ENCODE data around the gene XG.

The XG gene

DNA sequence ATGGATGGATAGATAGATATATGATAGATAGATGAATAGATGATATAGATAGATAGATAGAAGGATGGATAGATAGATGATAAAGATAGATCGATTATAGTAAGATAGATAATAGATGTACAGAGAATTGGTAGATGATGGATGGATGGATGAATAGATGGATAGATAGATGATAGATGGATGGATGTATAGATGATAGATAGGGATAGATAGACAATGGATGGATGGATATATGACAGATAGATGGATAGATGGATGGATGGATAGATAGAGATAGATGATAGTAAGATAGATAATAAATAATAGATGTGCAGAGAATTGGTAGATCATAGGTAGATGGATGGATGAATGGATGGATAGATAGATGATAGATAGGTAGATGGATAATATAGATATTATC, 89.1 kb downstream of the XG start:
- H3K9ac ChIP-seq (ENCODE audit: low read length in 2 of 2), result no peak overlapping the region
- peaks cover 0 to 3% of the 10 kb centered on the region in 2 donors for H3K9me3 ChIP-seq (ENCODE audit: control insufficient read depth in 2 of 2, low read length in 2 of 2)
- no peak overlapping the region for H3K4me3 ChIP-seq (ENCODE audit: low read length in 2 of 2)
- no peaks in the 10 kb centered on the region for H3K36me3 ChIP-seq (ENCODE audit: control insufficient read depth in 2 of 2, insufficient read depth in 2 of 2, low read length in 2 of 2)
- no peaks in the 10 kb centered on the region for H3K4me1 ChIP-seq (ENCODE audit: control insufficient read depth, insufficient read depth, low read length)
- no peak overlapping the region for H3K27ac ChIP-seq (ENCODE audit: low read length)
- no peaks in the 10 kb centered on the region for H3K27me3 ChIP-seq (ENCODE audit: control insufficient read depth in 1 of 2, insufficient read depth in 2 of 2, low read length in 2 of 2)

GRCh38 chrX:2841537-2841936, 89.7 kb downstream of the XG start:
- Histone ChIP-seq H3K36me3 (ENCODE audit: control insufficient read depth in 2 of 2, insufficient read depth in 2 of 2, low read length in 2 of 2) (no peaks in the 10 kb centered on the region), H3K9ac (ENCODE audit: low read length in 2 of 2) (no peak overlapping the region), H3K9me3 (ENCODE audit: control insufficient read depth in 2 of 2, low read length in 2 of 2) (peaks cover 0 to 3% of the 10 kb centered on the region in 2 donors), H3K4me1 (ENCODE audit: control insufficient read depth, insufficient read depth, low read length) (no peaks in the 10 kb centered on the region), H3K27me3 (ENCODE audit: control insufficient read depth in 1 of 2, insufficient read depth in 2 of 2, low read length in 2 of 2) (no peaks in the 10 kb centered on the region), H3K4me3 (ENCODE audit: low read length in 2 of 2) (no peak overlapping the region), H3K27ac (ENCODE audit: low read length) (no peak overlapping the region)

DNA sequence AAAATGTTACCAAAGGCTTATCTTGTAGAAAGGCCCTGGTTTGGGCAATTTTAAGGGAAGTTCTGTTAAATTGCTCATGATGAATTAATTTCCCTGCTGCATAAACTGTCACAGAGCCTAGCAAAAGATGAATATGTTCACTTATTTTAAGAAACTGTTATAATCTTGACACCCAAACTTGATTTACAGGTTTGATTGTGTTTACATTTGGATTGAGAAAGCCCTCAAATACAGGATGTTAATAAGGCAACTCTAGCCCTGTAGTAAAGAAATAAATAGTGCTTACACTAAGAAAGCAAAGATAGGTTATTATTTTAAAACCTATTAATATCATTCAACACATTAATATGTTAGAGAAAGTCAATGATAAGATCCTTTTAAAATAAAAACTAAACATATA, 95.2 kb downstream of the XG start:
- Histone ChIP-seq H3K4me3 (ENCODE audit: low read length in 2 of 2) (no peak overlapping the region), H3K9ac (ENCODE audit: low read length in 2 of 2) (no peak overlapping the region)

GRCh38 chrX:2848871-2849301, 97.0 kb downstream of the XG start:
- Histone ChIP-seq H3K4me3 (ENCODE audit: low read length in 2 of 2) (peak overlapping the region in 1 of 2 donors; percentile 23), H3K4me1 (ENCODE audit: control insufficient read depth, insufficient read depth, low read length) (no peaks in the 10 kb centered on the region), H3K36me3 (ENCODE audit: control insufficient read depth in 2 of 2, insufficient read depth in 2 of 2, low read length in 2 of 2) (no peaks in the 10 kb centered on the region), H3K9ac (ENCODE audit: low read length in 2 of 2) (no peak overlapping the region), H3K27ac (ENCODE audit: low read length) (no peak overlapping the region), H3K27me3 (ENCODE audit: control insufficient read depth in 1 of 2, insufficient read depth in 2 of 2, low read length in 2 of 2) (no peaks in the 10 kb centered on the region), H3K9me3 (ENCODE audit: control insufficient read depth in 2 of 2, low read length in 2 of 2) (no peaks in the 10 kb centered on the region)

More for the DNA sequence above, 95.2 kb downstream of the XG start:
- Histone ChIP-seq H3K27me3 (ENCODE audit: control insufficient read depth in 1 of 2, insufficient read depth in 2 of 2, low read length in 2 of 2) (no peaks in the 10 kb centered on the region), H3K36me3 (ENCODE audit: control insufficient read depth in 2 of 2, insufficient read depth in 2 of 2, low read length in 2 of 2) (no peaks in the 10 kb centered on the region), H3K4me1 (ENCODE audit: control insufficient read depth, insufficient read depth, low read length) (no peaks in the 10 kb centered on the region), H3K9me3 (ENCODE audit: control insufficient read depth in 2 of 2, low read length in 2 of 2) (no peaks in the 10 kb centered on the region), H3K27ac (ENCODE audit: low read length) (no peak overlapping the region)

GRCh38 chrX:2854918-2855317, 103.1 kb downstream of the XG start:
- H3K27me3 ChIP-seq (ENCODE audit: control insufficient read depth in 1 of 2, insufficient read depth in 2 of 2, low read length in 2 of 2), result no peaks in the 10 kb centered on the region
- no peaks in the 10 kb centered on the region for H3K9me3 ChIP-seq (ENCODE audit: control insufficient read depth in 2 of 2, low read length in 2 of 2)
- no peak overlapping the region for H3K4me3 ChIP-seq (ENCODE audit: low read length in 2 of 2)
- H3K36me3 ChIP-seq (ENCODE audit: control insufficient read depth in 2 of 2, insufficient read depth in 2 of 2, low read length in 2 of 2), result no peaks in the 10 kb centered on the region
- no peak overlapping the region for H3K9ac ChIP-seq (ENCODE audit: low read length in 2 of 2)
- H3K4me1 ChIP-seq (ENCODE audit: control insufficient read depth, insufficient read depth, low read length), result no peaks in the 10 kb centered on the region
- no peak overlapping the region for H3K27ac ChIP-seq (ENCODE audit: low read length)

- H3K27me3 ChIP-seq (ENCODE audit: control insufficient read depth in 1 of 2, insufficient read depth in 2 of 2, low read length in 2 of 2), result no peaks in the 10 kb centered on the region
- no peak overlapping the region for H3K9ac ChIP-seq (ENCODE audit: low read length in 2 of 2)
- H3K27ac ChIP-seq (ENCODE audit: low read length), result no peak overlapping the region
- H3K4me3 ChIP-seq (ENCODE audit: low read length in 2 of 2), result no peak overlapping the region
- H3K36me3 ChIP-seq (ENCODE audit: control insufficient read depth in 2 of 2, insufficient read depth in 2 of 2, low read length in 2 of 2), result no peaks in the 10 kb centered on the region
- no peaks in the 10 kb centered on the region for H3K4me1 ChIP-seq (ENCODE audit: control insufficient read depth, insufficient read depth, low read length)
- no peaks in the 10 kb centered on the region for H3K9me3 ChIP-seq (ENCODE audit: control insufficient read depth in 2 of 2, low read length in 2 of 2)
Observed at GRCh38 chrX:2855761-2856160, 103.9 kb downstream of the XG start.

GRCh38 chrX:2857566-2857965, 105.7 kb downstream of the XG start:
- H3K9me3 ChIP-seq (ENCODE audit: control insufficient read depth in 2 of 2, low read length in 2 of 2), result no peaks in the 10 kb centered on the region
- no peak overlapping the region for H3K4me3 ChIP-seq (ENCODE audit: low read length in 2 of 2)
- no peaks in the 10 kb centered on the region for H3K4me1 ChIP-seq (ENCODE audit: control insufficient read depth, insufficient read depth, low read length)
- no peaks in the 10 kb centered on the region for H3K36me3 ChIP-seq (ENCODE audit: control insufficient read depth in 2 of 2, insufficient read depth in 2 of 2, low read length in 2 of 2)
- H3K9ac ChIP-seq (ENCODE audit: low read length in 2 of 2), result no peak overlapping the region
- H3K27ac ChIP-seq (ENCODE audit: low read length), result no peak overlapping the region
- H3K27me3 ChIP-seq (ENCODE audit: control insufficient read depth in 1 of 2, insufficient read depth in 2 of 2, low read length in 2 of 2), result no peaks in the 10 kb centered on the region

DNA sequence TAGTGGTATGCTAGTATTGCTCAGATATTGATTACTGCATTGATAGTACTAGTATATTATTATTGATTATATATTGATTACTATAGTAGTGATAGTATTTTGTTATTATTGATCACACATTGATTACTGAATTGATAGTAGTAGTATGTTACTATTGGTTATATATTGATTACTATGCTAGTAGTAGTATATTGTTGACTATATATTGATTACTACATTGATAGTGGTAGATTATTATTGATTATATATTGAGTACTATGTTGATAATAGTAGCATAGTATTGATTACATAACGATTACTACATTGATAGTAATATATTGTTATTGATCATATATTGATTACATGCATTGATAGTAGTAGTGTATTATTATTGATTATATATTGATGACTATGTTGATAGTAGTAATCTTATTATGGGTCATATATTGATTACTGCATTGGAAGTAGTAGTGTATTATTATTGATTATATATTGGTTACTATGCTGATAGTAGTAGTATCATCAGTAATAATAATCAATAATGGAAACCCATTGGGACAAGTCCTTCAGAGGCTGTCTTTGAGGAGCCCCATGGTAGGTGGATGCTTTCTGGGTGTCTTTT, 107.5 kb downstream of the XG start:
- Histone ChIP-seq H3K4me3 (ENCODE audit: low read length in 2 of 2) (no peak overlapping the region), H3K27ac (ENCODE audit: low read length) (no peak overlapping the region), H3K9me3 (ENCODE audit: control insufficient read depth in 2 of 2, low read length in 2 of 2) (no peaks in the 10 kb centered on the region), H3K27me3 (ENCODE audit: control insufficient read depth in 1 of 2, insufficient read depth in 2 of 2, low read length in 2 of 2) (no peaks in the 10 kb centered on the region), H3K9ac (ENCODE audit: low read length in 2 of 2) (no peak overlapping the region), H3K4me1 (ENCODE audit: control insufficient read depth, insufficient read depth, low read length) (no peaks in the 10 kb centered on the region), H3K36me3 (ENCODE audit: control insufficient read depth in 2 of 2, insufficient read depth in 2 of 2, low read length in 2 of 2) (no peaks in the 10 kb centered on the region)

GRCh38 chrX:2862404-2862803, 110.6 kb downstream of the XG start:
- Histone ChIP-seq H3K27ac (ENCODE audit: low read length) (no peak overlapping the region), H3K9me3 (ENCODE audit: control insufficient read depth in 2 of 2, low read length in 2 of 2) (peaks cover 0 to 3% of the 10 kb centered on the region in 2 donors), H3K27me3 (ENCODE audit: control insufficient read depth in 1 of 2, insufficient read depth in 2 of 2, low read length in 2 of 2) (peaks cover 0 to 2% of the 10 kb centered on the region in 2 donors), H3K36me3 (ENCODE audit: control insufficient read depth in 2 of 2, insufficient read depth in 2 of 2, low read length in 2 of 2) (no peaks in the 10 kb centered on the region), H3K4me3 (ENCODE audit: low read length in 2 of 2) (no peak overlapping the region), H3K4me1 (ENCODE audit: control insufficient read depth, insufficient read depth, low read length) (no peaks in the 10 kb centered on the region), H3K9ac (ENCODE audit: low read length in 2 of 2) (no peak overlapping the region)

DNA sequence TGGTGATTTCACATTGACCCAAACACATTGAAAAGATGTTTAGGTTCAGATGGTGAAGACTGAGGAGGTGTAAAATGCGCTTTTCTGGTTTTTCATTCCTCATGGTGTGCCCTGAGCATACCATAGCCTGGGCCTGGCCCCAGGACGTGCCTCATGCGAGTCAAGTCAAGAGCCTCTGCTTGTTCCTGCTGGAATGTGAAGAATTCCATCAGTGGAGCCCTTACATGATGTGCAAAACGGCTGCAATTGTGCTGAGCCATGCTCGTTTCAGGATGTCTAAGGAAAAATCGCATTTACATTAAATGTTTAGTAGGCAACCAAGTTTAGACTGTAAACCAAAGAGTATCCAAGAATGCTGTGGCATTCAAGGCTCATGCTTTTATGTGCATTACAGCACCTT, 111.8 kb downstream of the XG start:
- Histone ChIP-seq H3K9me3 (ENCODE audit: control insufficient read depth in 2 of 2, low read length in 2 of 2) (peaks cover 0 to 3% of the 10 kb centered on the region in 2 donors), H3K27me3 (ENCODE audit: control insufficient read depth in 1 of 2, insufficient read depth in 2 of 2, low read length in 2 of 2) (peaks cover 0 to 2% of the 10 kb centered on the region in 2 donors), H3K9ac (ENCODE audit: low read length in 2 of 2) (no peak overlapping the region), H3K4me1 (ENCODE audit: control insufficient read depth, insufficient read depth, low read length) (no peaks in the 10 kb centered on the region), H3K27ac (ENCODE audit: low read length) (no peak overlapping the region), H3K4me3 (ENCODE audit: low read length in 2 of 2) (no peak overlapping the region), H3K36me3 (ENCODE audit: control insufficient read depth in 2 of 2, insufficient read depth in 2 of 2, low read length in 2 of 2) (no peaks in the 10 kb centered on the region)
